Measurements from ENCODE around the gene APOD.

GRCh38 chr3:195570344-195570743 lies 13.4 kb downstream of the APOD start:
- TF ChIP-seq ZBTB7A (IDR thresholded peaks at IDR 0.05; ENCODE audit: borderline replicate concordance, control insufficient read depth, low read depth, low read length) = no peak
- no peak for TF ChIP-seq GTF2F1 (IDR thresholded peaks at IDR 0.05; ENCODE audit: low read depth, low read length)
- no peak for TF ChIP-seq DPF2 (IDR thresholded peaks at IDR 0.05)
- no peak for TF ChIP-seq STAT6 (CRISPR knock-in tag; IDR thresholded peaks at IDR 0.05)
- TF ChIP-seq CREM (IDR thresholded peaks at IDR 0.05; ENCODE audit: low read depth) = no peak
- no peak for TF ChIP-seq YY1 (IDR thresholded peaks at IDR 0.05; ENCODE audit: borderline replicate concordance in 1 of 3, control insufficient read depth in 1 of 3, extremely low read depth in 1 of 3, insufficient read depth in 3 of 3, insufficient read length in 1 of 3, insufficient replicate concordance in 2 of 3, low read depth in 1 of 3, low read length in 2 of 3)
- TF ChIP-seq CTCF (IDR thresholded peaks at IDR 0.05 in 2 of 3, conservative IDR thresholded peaks at IDR 0.05 in 1 of 3; ENCODE audit: insufficient read depth in 2 of 3, low read depth in 1 of 3, low read length in 3 of 3) = no peak
- TF ChIP-seq MAX (CRISPR knock-in tag; IDR thresholded peaks at IDR 0.05) = no peak
- no peak for TF ChIP-seq ZNF274 (IDR thresholded peaks at IDR 0.05; ENCODE audit: borderline replicate concordance, low read depth, low read length)
- TF ChIP-seq ZNF398 (CRISPR knock-in tag; IDR thresholded peaks at IDR 0.05) = no peak
- no peak for TF ChIP-seq EZH2 (IDR thresholded peaks at IDR 0.05; ENCODE audit: borderline replicate concordance, low read depth, low read length)
- no peak for TF ChIP-seq GATA2 (CRISPR knock-in tag; IDR thresholded peaks at IDR 0.05)
- TF ChIP-seq ZNF589 (CRISPR knock-in tag; IDR thresholded peaks at IDR 0.05; ENCODE audit: low read depth) = no peak
- no peak for TF ChIP-seq TFAM (CRISPR knock-in tag; conservative IDR thresholded peaks at IDR 0.05)
